ENCODE results near the gene SMAD4.
A peak's percentile ranks its signal among the peaks of the same experiment; 100 is the strongest.
"Not testable (repeated sequence)": the region's sequence is repeated elsewhere in the genome, so short reads cannot be mapped to it uniquely, and the experiment has no call there.

Gene SMAD4

GRCh38 chr18:51070545-51070944 is 40.5 kb downstream of the SMAD4 start:
- no peak for DNase-seq (ENCODE audit: low read depth)

- no peak for DNase-seq (ENCODE audit: low read depth)
Observed at GRCh38 chr18:51072586-51073313, 42.7 kb downstream of the SMAD4 start.

- DNase-seq (ENCODE audit: low read depth), result no peak
Observed at GRCh38 chr18:51074605-51075004, 44.6 kb downstream of the SMAD4 start.

- DNase-seq (ENCODE audit: low read depth), result no peak
Observed at GRCh38 chr18:51076503-51076902, 46.5 kb downstream of the SMAD4 start.

GRCh38 chr18:51077217-51077616 is 47.2 kb downstream of the SMAD4 start:
- DNase-seq (ENCODE audit: low read depth), result no peak

GRCh38 chr18:51078026-51078425 is 48.0 kb downstream of the SMAD4 start:
- DNase-seq (ENCODE audit: low read depth), result no peak

GRCh38 chr18:51082571-51083267 is 52.7 kb downstream of the SMAD4 start:
- DNase-seq (ENCODE audit: low read depth), result no peak

- no peak for DNase-seq (ENCODE audit: low read depth)
Observed at GRCh38 chr18:51083398-51083797, 53.4 kb downstream of the SMAD4 start.

GRCh38 chr18:51088410-51088809 is 58.4 kb downstream of the SMAD4 start:
- no peak for DNase-seq (ENCODE audit: low read depth)

- no peak for DNase-seq (ENCODE audit: low read depth)
Observed at GRCh38 chr18:51089691-51090090, 59.7 kb downstream of the SMAD4 start.

GRCh38 chr18:51091270-51091669 is 61.3 kb downstream of the SMAD4 start:
- DNase-seq (ENCODE audit: low read depth), result no peak

GRCh38 chr18:51092117-51092516 is 62.1 kb downstream of the SMAD4 start:
- DNase-seq (ENCODE audit: low read depth), result no peak

- not testable (repeated sequence) for DNase-seq (ENCODE audit: low read depth)
Observed at GRCh38 chr18:51092967-51093366, 63.0 kb downstream of the SMAD4 start.

GRCh38 chr18:51097021-51097822 is 67.2 kb downstream of the SMAD4 start:
- no peak for DNase-seq (ENCODE audit: low read depth)

GRCh38 chr18:51098082-51098481 is 68.1 kb downstream of the SMAD4 start:
- DNase-seq (ENCODE audit: low read depth), result no peak

GRCh38 chr18:51098513-51098912 is 68.5 kb downstream of the SMAD4 start:
- DNase-seq (ENCODE audit: low read depth), result no peak

- DNase-seq (ENCODE audit: low read depth), result no peak
Observed at GRCh38 chr18:51100385-51101120, 70.5 kb downstream of the SMAD4 start.

GRCh38 chr18:51107082-51107481 is 77.1 kb downstream of the SMAD4 start:
- no peak for DNase-seq (ENCODE audit: low read depth)

GRCh38 chr18:51107598-51108305 is 77.7 kb downstream of the SMAD4 start:
- no peak for DNase-seq (ENCODE audit: low read depth)

- DNase-seq (ENCODE audit: low read depth), result no peak
Observed at GRCh38 chr18:51108330-51108729, 78.3 kb downstream of the SMAD4 start.

GRCh38 chr18:51110073-51110797 is 80.2 kb downstream of the SMAD4 start:
- DNase-seq (ENCODE audit: low read depth), result peak; percentile 59
